ENCODE results near the gene ELAPOR1.

The ELAPOR1 gene

DNA sequence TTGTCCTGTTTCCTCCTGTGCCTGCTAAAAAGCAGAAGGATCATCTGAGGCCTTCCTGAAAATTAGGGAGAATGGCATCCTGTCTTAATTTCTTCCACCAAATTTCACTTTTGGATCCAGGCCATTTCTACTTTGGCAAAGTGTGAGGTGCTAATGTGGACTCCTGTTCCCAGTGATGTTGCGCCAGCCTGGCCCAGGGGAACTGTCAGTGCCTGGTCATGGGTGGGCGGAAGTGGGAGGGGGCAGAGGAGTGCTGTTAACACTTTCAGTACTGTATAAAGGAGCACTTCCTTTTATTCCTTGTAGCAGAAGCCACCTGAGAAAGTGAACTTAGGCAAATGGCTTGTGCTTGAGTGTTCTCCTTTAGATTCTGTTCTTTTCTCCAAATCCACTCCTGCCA, 19.9 kb downstream of the ELAPOR1 start:
- peak overlapping the region; percentile 8; the same call in 1 of the 2 replicates for H3K4me2 ChIP-seq (ENCODE audit: low read depth, low read length)
- DNase-seq = no peak
- H3K79me2 ChIP-seq (ENCODE audit: low read length) = no peaks in the 10 kb centered on the region
- no peaks in the 10 kb centered on the region for H4K20me1 ChIP-seq (ENCODE audit: insufficient read depth, low read length)
- H3K27me3 ChIP-seq (replicated peaks; ENCODE audit: insufficient read depth, low read length) = no peaks in the 10 kb centered on the region
- no peaks in the 10 kb centered on the region for H3K9me3 ChIP-seq (replicated peaks; ENCODE audit: insufficient read depth, low read length)
- H3K36me3 ChIP-seq (replicated peaks; ENCODE audit: insufficient read depth, low read length) = no peaks in the 10 kb centered on the region
- H3K9me2 ChIP-seq (replicated peaks; ENCODE audit: insufficient read depth, low read length) = no peaks in the 10 kb centered on the region
- 0 out of 2 replicates have a peak overlapping the region, but pooled peaks have one; percentile 40 for H2AFZ ChIP-seq (ENCODE audit: low read length)
- H3K4me1 ChIP-seq (ENCODE audit: low read length) = no peaks in the 10 kb centered on the region
- H3K9ac ChIP-seq (ENCODE audit: low read length) = no peak overlapping the region
- peak overlapping the region; percentile 70 for H3K27ac ChIP-seq (ENCODE audit: low read length)
- no peaks in the 10 kb centered on the region for H3F3A ChIP-seq (ENCODE audit: insufficient read depth, low read length)
- H3K4me3 ChIP-seq (ENCODE audit: low read length) = no peak overlapping the region
- TF ChIP-seq EZH2phosphoT487 (IDR thresholded peaks at IDR 0.05; ENCODE audit: low read length) (no peak), EZH2 (optimal IDR thresholded peaks at IDR 0.05; ENCODE audit: low read depth, low read length) (no peak)
- TF ChIP-seq, protein P1, sequence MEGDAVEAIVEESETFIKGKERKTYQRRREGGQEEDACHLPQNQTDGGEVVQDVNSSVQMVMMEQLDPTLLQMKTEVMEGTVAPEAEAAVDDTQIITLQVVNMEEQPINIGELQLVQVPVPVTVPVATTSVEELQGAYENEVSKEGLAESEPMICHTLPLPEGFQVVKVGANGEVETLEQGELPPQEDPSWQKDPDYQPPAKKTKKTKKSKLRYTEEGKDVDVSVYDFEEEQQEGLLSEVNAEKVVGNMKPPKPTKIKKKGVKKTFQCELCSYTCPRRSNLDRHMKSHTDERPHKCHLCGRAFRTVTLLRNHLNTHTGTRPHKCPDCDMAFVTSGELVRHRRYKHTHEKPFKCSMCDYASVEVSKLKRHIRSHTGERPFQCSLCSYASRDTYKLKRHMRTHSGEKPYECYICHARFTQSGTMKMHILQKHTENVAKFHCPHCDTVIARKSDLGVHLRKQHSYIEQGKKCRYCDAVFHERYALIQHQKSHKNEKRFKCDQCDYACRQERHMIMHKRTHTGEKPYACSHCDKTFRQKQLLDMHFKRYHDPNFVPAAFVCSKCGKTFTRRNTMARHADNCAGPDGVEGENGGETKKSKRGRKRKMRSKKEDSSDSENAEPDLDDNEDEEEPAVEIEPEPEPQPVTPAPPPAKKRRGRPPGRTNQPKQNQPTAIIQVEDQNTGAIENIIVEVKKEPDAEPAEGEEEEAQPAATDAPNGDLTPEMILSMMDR (IDR thresholded peaks at IDR 0.05; ENCODE audit: low read length) = no peak

DNA sequence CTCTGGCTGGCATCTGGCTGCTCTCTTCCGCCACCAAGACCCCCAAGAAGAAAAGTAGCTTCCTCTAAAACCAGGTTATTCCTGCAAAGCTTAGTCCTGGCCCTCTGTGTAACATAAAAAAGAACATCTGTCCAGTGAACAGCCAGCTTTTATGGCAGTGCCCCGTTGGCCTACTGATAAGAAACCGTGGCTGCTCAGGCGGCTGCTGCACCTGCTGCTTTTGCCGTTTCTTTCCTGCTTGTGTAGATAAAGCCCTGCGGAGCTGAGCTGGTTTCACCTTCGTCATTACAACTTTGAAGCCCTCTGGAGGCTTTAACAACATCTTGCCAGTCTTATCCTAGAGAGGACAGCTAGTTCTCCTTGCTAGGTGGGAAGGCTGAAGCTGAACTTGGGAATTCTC, 20.5 kb downstream of the ELAPOR1 start:
- H3K36me3 ChIP-seq (replicated peaks; ENCODE audit: insufficient read depth, low read length) = no peaks in the 10 kb centered on the region
- 0 out of 2 replicates have a peak overlapping the region, but pooled peaks have one; percentile 8 for H3K9ac ChIP-seq (ENCODE audit: low read length)
- DNase-seq = peak; percentile 55
- TF ChIP-seq, protein P1 (IDR thresholded peaks at IDR 0.05; ENCODE audit: low read length) = no peak
- TF ChIP-seq EZH2phosphoT487 (IDR thresholded peaks at IDR 0.05; ENCODE audit: low read length) (no peak), EZH2 (optimal IDR thresholded peaks at IDR 0.05; ENCODE audit: low read depth, low read length) (no peak)
- H3K9me2 ChIP-seq (replicated peaks; ENCODE audit: insufficient read depth, low read length) = no peaks in the 10 kb centered on the region
- no peaks in the 10 kb centered on the region for H3K9me3 ChIP-seq (replicated peaks; ENCODE audit: insufficient read depth, low read length)
- H3K4me3 ChIP-seq (ENCODE audit: low read length) = no peak overlapping the region
- H3K4me1 ChIP-seq (ENCODE audit: low read length) = no peaks in the 10 kb centered on the region
- no peaks in the 10 kb centered on the region for H3K27me3 ChIP-seq (replicated peaks; ENCODE audit: insufficient read depth, low read length)
- no peaks in the 10 kb centered on the region for H3K79me2 ChIP-seq (ENCODE audit: low read length)
- H3K4me2 ChIP-seq (ENCODE audit: low read depth, low read length) = peak overlapping the region; percentile 8; the same call in 1 of the 2 replicates
- no peaks in the 10 kb centered on the region for H3F3A ChIP-seq (ENCODE audit: insufficient read depth, low read length)
- H2AFZ ChIP-seq (ENCODE audit: low read length) = peak overlapping the region; percentile 40; the same call in 1 of the 2 replicates
- H3K27ac ChIP-seq (ENCODE audit: low read length) = peak overlapping the region; percentile 70
- no peaks in the 10 kb centered on the region for H4K20me1 ChIP-seq (ENCODE audit: insufficient read depth, low read length)

DNA sequence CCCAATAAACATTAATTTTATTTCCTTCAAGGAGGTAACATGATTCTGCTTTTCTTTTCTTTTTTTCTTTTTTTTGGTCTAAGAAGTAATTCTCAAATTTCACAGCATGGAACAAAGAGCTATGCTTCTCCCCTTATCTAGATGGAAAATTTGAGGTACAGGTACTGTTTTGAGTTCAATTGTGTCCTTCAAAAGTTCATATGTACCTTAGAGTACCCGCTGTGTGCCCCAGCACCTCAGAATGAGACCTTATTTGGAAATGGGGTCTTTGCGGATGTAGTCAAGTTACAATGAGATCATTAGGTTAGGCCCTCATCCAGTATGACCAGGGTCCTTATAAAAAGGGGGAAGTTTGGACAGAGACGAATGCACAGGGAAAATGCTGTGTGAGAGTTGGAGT, 22.0 kb downstream of the ELAPOR1 start:
- Histone ChIP-seq H3K27ac (ENCODE audit: low read length) (no peak overlapping the region), H3K79me2 (ENCODE audit: low read length) (no peaks in the 10 kb centered on the region), H2AFZ (ENCODE audit: low read length) (no peak overlapping the region), H3K9me2 (replicated peaks; ENCODE audit: insufficient read depth, low read length) (no peaks in the 10 kb centered on the region), H3K4me2 (ENCODE audit: low read depth, low read length) (no peak overlapping the region), H3K4me1 (ENCODE audit: low read length) (no peaks in the 10 kb centered on the region), H3K9ac (ENCODE audit: low read length) (no peak overlapping the region), H3F3A (ENCODE audit: insufficient read depth, low read length) (no peaks in the 10 kb centered on the region), H3K9me3 (replicated peaks; ENCODE audit: insufficient read depth, low read length) (no peaks in the 10 kb centered on the region), H3K4me3 (ENCODE audit: low read length) (no peak overlapping the region), H3K27me3 (replicated peaks; ENCODE audit: insufficient read depth, low read length) (no peaks in the 10 kb centered on the region), H4K20me1 (ENCODE audit: insufficient read depth, low read length) (no peaks in the 10 kb centered on the region), H3K36me3 (replicated peaks; ENCODE audit: insufficient read depth, low read length) (no peaks in the 10 kb centered on the region)
- no peak for DNase-seq
- TF ChIP-seq, protein P1 (IDR thresholded peaks at IDR 0.05; ENCODE audit: low read length) = no peak
- TF ChIP-seq EZH2phosphoT487 (IDR thresholded peaks at IDR 0.05; ENCODE audit: low read length) = no peak
- no peak for TF ChIP-seq EZH2 (optimal IDR thresholded peaks at IDR 0.05; ENCODE audit: low read depth, low read length)
